GM20000 (cell line): Measurements from ENCODE around the gene COL4A2.

Source experiments
- DNase-seq: peaks from one replicate; pipeline ENCODE4 v3.0.0; 2012; ENCODE audit warnings: low spot score
- CTCF ChIP-seq: IDR thresholded peaks from 2 replicates; pipeline ENCODE4 v1.5.1; 2012; ENCODE audit warnings: mild to moderate bottlenecking, control low read depth; ENCODE audit errors: extremely low read depth, missing control alignments

COL4A2 gene

GRCh38 chr13:110560601-110561343, 253.7 kb downstream of the COL4A2 start:
- DNase-seq = peak; percentile 64
- no peak for TF ChIP-seq CTCF

- no peak for TF ChIP-seq CTCF
- peak; percentile 93 for DNase-seq
These were observed 254.4 kb downstream of the COL4A2 start, which contains the start of gene RAB20 for GRCh38 chr13:110561344-110562035. RAB20 (minus strand) TSS chr13:110561722; CDS start chr13:110561519, 203 bp downstream.

GRCh38 chr13:110562036-110562597, 255.0 kb downstream of the COL4A2 start:
- no peak for TF ChIP-seq CTCF

More at GRCh38 chr13:110562036-110562597, 255.0 kb downstream of the COL4A2 start:
- no peak for DNase-seq
